GM19035 (cell line): Measurements from ENCODE around the gene KRT7.

Source experiments
- ATAC-seq: cut with Tn5 transposase; IDR thresholded peaks from one replicate; pipeline ENCODE4 v1.9.1; 2021; ENCODE audit not compliant: unreplicated experiment

Gene KRT7

GRCh38 chr12:52199294-52199919 lies 33.6 kb upstream of the KRT7 start:
- ATAC-seq: no peak

- no peak for ATAC-seq
Measured at GRCh38 chr12:52200086-52200780, 32.8 kb upstream of the KRT7 start.

GRCh38 chr12:52200781-52201450 lies 32.1 kb upstream of the KRT7 start:
- no peak for ATAC-seq

GRCh38 chr12:52201451-52201839 lies 31.6 kb upstream of the KRT7 start:
- no peak for ATAC-seq

GRCh38 chr12:52202361-52203078 lies 30.5 kb upstream of the KRT7 start:
- ATAC-seq: no peak

GRCh38 chr12:52203079-52203921 lies 29.7 kb upstream of the KRT7 start:
- no peak for ATAC-seq

GRCh38 chr12:52204095-52204930 lies 28.7 kb upstream of the KRT7 start:
- no peak for ATAC-seq

- no peak for ATAC-seq
Measured at GRCh38 chr12:52204931-52205505, 28.0 kb upstream of the KRT7 start.

- ATAC-seq: no peak
Measured at GRCh38 chr12:52205612-52206303, 27.3 kb upstream of the KRT7 start.

GRCh38 chr12:52206304-52207040 lies 26.6 kb upstream of the KRT7 start:
- no peak for ATAC-seq

- ATAC-seq: no peak
Measured at GRCh38 chr12:52207106-52207505, 25.9 kb upstream of the KRT7 start.

- ATAC-seq: no peak
Measured at GRCh38 chr12:52207895-52208294, 25.1 kb upstream of the KRT7 start.

GRCh38 chr12:52208424-52209165 lies 24.4 kb upstream of the KRT7 start:
- ATAC-seq: no peak

- ATAC-seq: no peak
Measured at GRCh38 chr12:52209321-52209720, 23.7 kb upstream of the KRT7 start.

- ATAC-seq: no peak
Measured at GRCh38 chr12:52210186-52210924, 22.7 kb upstream of the KRT7 start.

GRCh38 chr12:52210925-52211650 lies 22.0 kb upstream of the KRT7 start:
- no peak for ATAC-seq
